ENCODE measurements around the gene CACNA2D3. TPM values are rescaled to one million over a fixed set of nuclear protein-coding genes. Genes with fewer than 3 reads are reported as not detected.

The CACNA2D3 gene
- total RNA-seq, 1 donor from 2014 or later: 7.3 TPM

DNA sequence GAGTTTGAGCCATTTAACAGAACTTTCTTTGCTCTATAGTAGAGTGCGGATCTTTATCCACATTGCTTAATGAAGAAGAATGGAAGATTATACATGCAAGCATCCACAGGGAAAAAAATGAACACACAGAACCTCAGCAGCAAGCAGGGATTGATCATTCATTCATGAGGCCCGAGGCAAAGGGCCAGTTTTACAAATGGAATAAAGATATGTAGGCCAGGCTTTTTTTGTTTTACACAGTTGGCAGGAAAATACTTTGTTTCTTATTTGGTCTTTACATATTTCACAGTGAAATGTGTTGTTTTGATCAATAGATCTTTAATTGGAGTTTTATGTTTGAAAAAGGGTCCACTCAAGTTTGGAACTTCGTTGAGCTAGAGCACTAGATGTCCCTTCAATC lies 688.0 kb downstream of the CACNA2D3 start:
- H3K9me3 ChIP-seq: no peaks in the 10 kb centered on the region
- TF ChIP-seq, protein P1, sequence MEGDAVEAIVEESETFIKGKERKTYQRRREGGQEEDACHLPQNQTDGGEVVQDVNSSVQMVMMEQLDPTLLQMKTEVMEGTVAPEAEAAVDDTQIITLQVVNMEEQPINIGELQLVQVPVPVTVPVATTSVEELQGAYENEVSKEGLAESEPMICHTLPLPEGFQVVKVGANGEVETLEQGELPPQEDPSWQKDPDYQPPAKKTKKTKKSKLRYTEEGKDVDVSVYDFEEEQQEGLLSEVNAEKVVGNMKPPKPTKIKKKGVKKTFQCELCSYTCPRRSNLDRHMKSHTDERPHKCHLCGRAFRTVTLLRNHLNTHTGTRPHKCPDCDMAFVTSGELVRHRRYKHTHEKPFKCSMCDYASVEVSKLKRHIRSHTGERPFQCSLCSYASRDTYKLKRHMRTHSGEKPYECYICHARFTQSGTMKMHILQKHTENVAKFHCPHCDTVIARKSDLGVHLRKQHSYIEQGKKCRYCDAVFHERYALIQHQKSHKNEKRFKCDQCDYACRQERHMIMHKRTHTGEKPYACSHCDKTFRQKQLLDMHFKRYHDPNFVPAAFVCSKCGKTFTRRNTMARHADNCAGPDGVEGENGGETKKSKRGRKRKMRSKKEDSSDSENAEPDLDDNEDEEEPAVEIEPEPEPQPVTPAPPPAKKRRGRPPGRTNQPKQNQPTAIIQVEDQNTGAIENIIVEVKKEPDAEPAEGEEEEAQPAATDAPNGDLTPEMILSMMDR (IDR thresholded peaks at IDR 0.05): no peak
- no peak for DNase-seq
- intact Hi-C loops (cut with DNase I): no loop called here
- H3K4me1 ChIP-seq: no peaks in the 10 kb centered on the region
- no peak overlapping the region for H3K27ac ChIP-seq
- H3K4me3 ChIP-seq: no peak overlapping the region
- H3K27me3 ChIP-seq: no peaks in the 10 kb centered on the region
- ATAC-seq: no peak
- H3K36me3 ChIP-seq: no peaks in the 10 kb centered on the region

DNA sequence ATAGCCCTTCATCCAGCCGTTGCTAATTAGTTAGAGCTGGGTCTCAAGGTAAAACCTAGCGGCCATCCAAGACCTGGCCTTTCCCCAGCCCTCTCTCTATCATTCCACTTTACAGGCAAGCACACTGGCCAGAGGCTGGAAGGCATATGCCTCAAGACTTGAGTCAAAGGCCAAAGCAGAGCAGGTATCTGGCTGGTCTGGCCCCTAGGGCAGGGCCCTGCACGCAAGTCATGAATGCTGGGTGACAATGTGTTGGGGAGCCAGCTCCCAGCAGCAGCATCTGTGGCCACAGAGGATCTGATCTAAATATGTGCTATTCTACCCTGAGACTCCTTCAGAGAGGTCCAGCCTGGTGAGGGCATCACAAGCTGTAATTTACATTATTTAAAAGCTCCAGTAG lies 691.9 kb downstream of the CACNA2D3 start:
- intact Hi-C loops (cut with DNase I): no loop called here
- H3K9me3 ChIP-seq: no peaks in the 10 kb centered on the region
- no peak overlapping the region for H3K4me3 ChIP-seq
- no peaks in the 10 kb centered on the region for H3K27me3 ChIP-seq
- TF ChIP-seq, protein P1 (IDR thresholded peaks at IDR 0.05): no peak
- ATAC-seq: no peak
- no peak overlapping the region for H3K27ac ChIP-seq
- DNase-seq: no peak
- no peaks in the 10 kb centered on the region for H3K4me1 ChIP-seq
- H3K36me3 ChIP-seq: no peaks in the 10 kb centered on the region

DNA sequence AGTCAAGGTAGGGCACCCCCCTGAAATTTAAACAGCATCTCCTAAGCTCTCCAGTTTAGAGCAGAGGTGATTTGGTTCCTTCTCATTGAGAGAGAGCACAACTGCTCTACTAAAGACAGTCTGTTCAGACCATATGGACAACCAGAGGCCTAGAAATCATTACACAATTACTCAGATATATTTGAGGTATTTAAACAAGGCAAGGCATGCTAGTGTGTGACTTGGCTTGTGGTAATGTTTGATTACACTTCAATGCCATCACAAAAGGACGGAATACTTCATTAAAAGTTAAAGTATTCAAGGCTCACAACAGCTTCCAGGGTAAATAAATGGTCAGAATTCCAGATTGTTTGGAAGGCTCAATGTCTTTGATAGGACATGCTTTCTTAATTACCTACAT lies 695.3 kb downstream of the CACNA2D3 start:
- Histone ChIP-seq H3K27ac (no peak overlapping the region), H3K9me3 (no peaks in the 10 kb centered on the region), H3K4me1 (no peaks in the 10 kb centered on the region), H3K36me3 (no peaks in the 10 kb centered on the region), H3K27me3 (no peaks in the 10 kb centered on the region), H3K4me3 (no peak overlapping the region)
- intact Hi-C loops (cut with DNase I): no loop called here
- TF ChIP-seq, protein P1 (IDR thresholded peaks at IDR 0.05): no peak
- ATAC-seq (peak; percentile 68), DNase-seq (no peak)

DNA sequence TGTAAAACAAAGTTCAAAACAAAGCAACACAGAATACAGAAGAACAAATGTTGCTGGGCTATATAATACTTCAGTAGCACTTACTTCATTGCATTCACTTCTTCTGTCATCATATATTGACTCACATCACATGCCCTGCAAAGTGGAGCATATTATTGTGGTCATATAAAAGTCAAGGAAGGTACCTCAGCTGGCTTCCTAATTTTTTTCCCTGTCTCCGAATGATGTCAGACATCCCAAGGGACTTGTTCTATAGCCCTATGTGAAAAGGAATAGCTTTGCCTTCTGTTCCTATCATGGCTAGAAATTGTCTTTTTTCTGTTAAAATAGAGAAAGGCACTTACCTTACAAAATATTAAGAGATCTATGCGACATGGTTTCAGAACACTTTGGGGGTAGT lies 696.1 kb downstream of the CACNA2D3 start:
- Histone ChIP-seq H3K27me3 (no peaks in the 10 kb centered on the region), H3K4me1 (no peaks in the 10 kb centered on the region), H3K27ac (no peak overlapping the region), H3K4me3 (no peak overlapping the region), H3K9me3 (no peaks in the 10 kb centered on the region), H3K36me3 (no peaks in the 10 kb centered on the region)
- intact Hi-C loops (cut with DNase I): no loop called here
- DNase-seq (no peak), ATAC-seq (no peak)
- TF ChIP-seq, protein P1 (IDR thresholded peaks at IDR 0.05): no peak

DNA sequence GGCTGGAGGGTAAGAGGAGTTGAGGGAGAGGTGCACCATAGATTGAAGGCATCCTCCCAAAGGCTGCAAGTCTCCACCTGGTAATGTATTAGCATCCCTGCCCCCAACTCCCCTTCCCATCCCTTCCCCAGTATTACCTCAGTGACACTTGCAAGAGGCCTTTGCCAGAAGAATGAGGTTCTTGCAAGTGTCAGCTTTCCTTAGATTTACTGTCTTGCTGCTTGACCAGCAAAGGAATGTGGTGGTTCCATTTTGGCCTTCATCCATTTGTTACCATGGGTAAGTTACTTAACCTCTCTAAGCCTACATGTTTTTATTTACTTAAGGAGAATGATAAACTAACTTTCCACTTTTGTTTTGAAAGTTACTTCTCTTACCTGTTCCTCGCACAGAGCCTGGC lies 696.6 kb downstream of the CACNA2D3 start:
- Histone ChIP-seq H3K4me1 (no peaks in the 10 kb centered on the region), H3K36me3 (no peaks in the 10 kb centered on the region), H3K27me3 (no peaks in the 10 kb centered on the region), H3K4me3 (no peak overlapping the region), H3K27ac (no peak overlapping the region), H3K9me3 (no peaks in the 10 kb centered on the region)
- ATAC-seq (no peak), DNase-seq (no peak)
- TF ChIP-seq, protein P1 (IDR thresholded peaks at IDR 0.05): no peak
- intact Hi-C loops (cut with DNase I): no loop called here

DNA sequence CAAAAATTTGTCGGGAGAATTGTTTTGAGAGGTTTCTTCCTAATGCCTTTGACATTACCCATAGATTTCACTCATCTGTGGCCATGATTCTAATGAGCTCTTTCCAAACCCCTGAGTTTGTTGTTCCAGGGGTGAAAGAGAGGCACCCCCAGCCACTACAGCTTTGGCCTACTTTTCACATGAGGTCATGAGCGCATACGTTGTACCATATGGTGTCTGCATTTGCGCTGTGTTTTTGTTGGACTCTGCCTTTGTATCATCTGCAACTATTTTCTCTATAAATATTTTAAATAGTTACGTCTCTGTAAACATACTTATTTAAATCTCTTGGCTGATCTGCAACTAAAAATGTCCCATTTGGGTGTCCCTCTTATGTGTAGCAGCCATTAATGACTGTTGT lies 697.6 kb downstream of the CACNA2D3 start:
- Histone ChIP-seq H3K36me3 (no peaks in the 10 kb centered on the region), H3K27me3 (no peaks in the 10 kb centered on the region), H3K4me1 (no peaks in the 10 kb centered on the region), H3K9me3 (no peaks in the 10 kb centered on the region), H3K4me3 (no peak overlapping the region), H3K27ac (no peak overlapping the region)
- intact Hi-C loops (cut with DNase I): no loop called here
- ATAC-seq: no peak
- no peak for DNase-seq
- TF ChIP-seq, protein P1 (IDR thresholded peaks at IDR 0.05): no peak

All from upper lobe of right lung (tissue), 1 donor.